HepG2 (cell line): ENCODE data around the gene RGS13. TPM values are rescaled to one million over a fixed set of nuclear protein-coding genes. Genes with fewer than 3 reads are reported as not detected.

Experiments
- CREBL2 ChIP-seq: sonication (generic); formaldehyde crosslinking; IDR thresholded peaks from 2 replicates; pipeline ENCODE4 v1.8.1; 2023; ENCODE audit warnings: missing genetic modification reagents, mild to moderate bottlenecking, borderline replicate concordance
- GLI4 ChIP-seq: sonication (generic); formaldehyde crosslinking; IDR thresholded peaks from 2 replicates; pipeline ENCODE4 v1.5.1; 2020; ENCODE audit warnings: missing genetic modification reagents, mild to moderate bottlenecking, moderate library complexity, borderline replicate concordance
- GTF2F1 ChIP-seq: fragments of 150-350 bp; IDR thresholded peaks from 2 replicates; pipeline ENCODE4 v1.6.1; 2014; ENCODE audit warnings: low read length
- GZF1 ChIP-seq: sonication (generic); formaldehyde crosslinking; IDR thresholded peaks from 2 replicates; pipeline ENCODE4 v1.5.1; 2020; ENCODE audit warnings: mild to moderate bottlenecking, missing genetic modification reagents
- KDM2A ChIP-seq: sonication (generic); formaldehyde crosslinking; IDR thresholded peaks from 2 replicates; pipeline ENCODE4 v1.4.0; 2020; ENCODE audit warnings: low read depth, missing genetic modification reagents, borderline replicate concordance
- PRDM10 ChIP-seq: sonication (generic); formaldehyde crosslinking; IDR thresholded peaks from 2 replicates; pipeline ENCODE4 v1.4.0; 2020; ENCODE audit warnings: low read depth, missing genetic modification reagents
- RARA ChIP-seq: IDR thresholded peaks from 2 replicates; pipeline ENCODE4 v1.6.1; 2016; ENCODE audit warnings: missing genetic modification reagents, missing compliant biosample characterization
- STAT6 ChIP-seq: sonication (generic); formaldehyde crosslinking; IDR thresholded peaks from 2 replicates; pipeline ENCODE4 v1.4.0; 2020; ENCODE audit warnings: missing genetic modification reagents, mild to moderate bottlenecking, borderline replicate concordance
- TBX3 ChIP-seq: fragments of 450-650 bp; IDR thresholded peaks from 2 replicates; pipeline ENCODE4 v1.6.1; 2017; ENCODE audit warnings: antibody characterized with exemption, mild to moderate bottlenecking, inconsistent platforms, borderline replicate concordance
- TFDP1 ChIP-seq: IDR thresholded peaks from 2 replicates; pipeline ENCODE4 v1.6.1; 2016; ENCODE audit warnings: missing compliant biosample characterization, missing genetic modification reagents, borderline replicate concordance
- U2AF2 ChIP-seq: fragments of 200-400 bp; formaldehyde crosslinking; IDR thresholded peaks from 2 replicates; pipeline ENCODE4 v1.6.1; 2017; ENCODE audit warnings: low read depth, mild to moderate bottlenecking, low read length
- YEATS4 ChIP-seq: sonication (generic); formaldehyde crosslinking; IDR thresholded peaks from 2 replicates; pipeline ENCODE4 v1.4.0; 2020; ENCODE audit warnings: missing genetic modification reagents, borderline replicate concordance
- ZFAT ChIP-seq: sonication (generic); formaldehyde crosslinking; conservative IDR thresholded peaks from 2 replicates; pipeline ENCODE4 v1.8.1; 2023; ENCODE audit warnings: missing genetic modification reagents, inconsistent platforms
- ZNF18 ChIP-seq: sonication (generic); formaldehyde crosslinking; IDR thresholded peaks from 2 replicates; pipeline ENCODE4 v1.8.0; 2022; ENCODE audit warnings: mild to moderate bottlenecking, missing genetic modification reagents; ENCODE audit not compliant: insufficient replicate concordance
- ZNF225 ChIP-seq: sonication (generic); formaldehyde crosslinking; IDR thresholded peaks from 2 replicates; pipeline ENCODE4 v1.4.0; 2020; ENCODE audit warnings: mild to moderate bottlenecking, missing genetic modification reagents
- ZNF3 ChIP-seq: IDR thresholded peaks from 2 replicates; pipeline ENCODE4 v1.7.0; 2017; ENCODE audit warnings: inconsistent platforms
- ZNF768 ChIP-seq: sonication (generic); formaldehyde crosslinking; IDR thresholded peaks from 2 replicates; pipeline ENCODE4 v1.4.0; 2020; ENCODE audit warnings: missing genetic modification reagents
- ZNF780A ChIP-seq: sonication (generic); formaldehyde crosslinking; IDR thresholded peaks from 2 replicates; pipeline ENCODE4 v1.8.0; 2022; ENCODE audit warnings: mild to moderate bottlenecking, missing genetic modification reagents, moderate library complexity
- polyA plus RNA-seq, 8 experiments: library from polyadenylated mRNA; depleted of rRNA in 3 of 8; stranded (reverse) in 7 of 8; unstranded in 1 of 8; fragments of >200 nt; fragmentation: Illumina TruSeq in 4 of 8; extraction: Trizol in 4 of 8; gene quantifications; 2 replicates each; pipeline versions ENCODE4 v1.2.1 to v1.2.3, GENCODE V29; 2011 to 2016; ENCODE audit warnings: low read depth in 4 of 8, missing spikeins in 1 of 8, mixed read lengths in 1 of 8; ENCODE audit not compliant: insufficient read depth in 1 of 8
- total RNA-seq, 5 experiments: library from RNA; depleted of rRNA; stranded (reverse); fragments of >200 nt; fragmentation: Illumina TruSeq; extraction: Trizol; gene quantifications; 2 replicates each; pipeline ENCODE4 v1.2.3, GENCODE V29; 2016; ENCODE audit warnings: low read depth in 1 of 5

RGS13 gene
- total and polyA plus RNA-seq, 2 of the 13 experiments (the other 11 are each of a cell fraction or from before 2014, with no cell fraction given) = not detected

GRCh38 chr1:192702212-192702902 is 66.4 kb downstream of the RGS13 start (continued):
- TF ChIP-seq PRDM10 (CRISPR knock-in tag) (no peak), ZNF3 (no peak), TBX3 (no peak), U2AF2 (no peak), ZNF768 (no peak), ZNF225 (CRISPR knock-in tag) (no peak), STAT6 (CRISPR knock-in tag) (no peak), YEATS4 (CRISPR knock-in tag) (no peak), ZFAT (CRISPR knock-in tag) (no peak), ZNF18 (CRISPR knock-in tag) (no peak), KDM2A (no peak), GLI4 (CRISPR knock-in tag) (no peak), ZNF780A (no peak), GZF1 (CRISPR knock-in tag) (no peak), RARA (CRISPR knock-in tag) (peak; percentile 81), CREBL2 (CRISPR knock-in tag) (no peak), TFDP1 (CRISPR knock-in tag) (no peak), GTF2F1 (no peak)
